OCI-LY1 (cell line): ENCODE results near the gene HLA-DRA.

Experiments
- H2AFZ ChIP-seq: fragments of 200-600 bp; sonication (generic), shearing (Covaris generic); 2 replicates; pipeline ENCODE4 v1.6.0; 2014; ENCODE audit warnings: antibody characterized with exemption, mild to moderate bottlenecking, low read length
- H3F3A ChIP-seq: fragments of 200-600 bp; sonication (generic), shearing (Covaris generic); 2 replicates; pipeline ENCODE4 v1.6.0; 2014; ENCODE audit warnings: mild to moderate bottlenecking, antibody characterized with exemption, low read length, moderate library complexity; ENCODE audit not compliant: insufficient read depth
- H3K27ac ChIP-seq: fragments of 200-600 bp; sonication (generic); 2 replicates; pipeline ENCODE4 v1.5.1; 2014; ENCODE audit warnings: low read length, mixed run types, mild to moderate bottlenecking, low read depth; ENCODE audit not compliant: poor library complexity, severe bottlenecking
- H3K27me3 ChIP-seq: fragments of 200-600 bp; sonication (generic); 2 replicates; pipeline ENCODE4 v1.6.0; 2014; ENCODE audit warnings: antibody characterized with exemption, mild to moderate bottlenecking, low read length, moderate library complexity; ENCODE audit not compliant: insufficient read depth
- H3K36me3 ChIP-seq: fragments of 200-600 bp; sonication (generic); 2 replicates; pipeline ENCODE4 v1.6.1; 2014; ENCODE audit warnings: mild to moderate bottlenecking, antibody characterized with exemption, low read length, moderate library complexity, mixed read lengths; ENCODE audit not compliant: insufficient read depth
- H3K4me1 ChIP-seq: fragments of 200-600 bp; sonication (generic); 2 replicates; pipeline ENCODE4 v1.5.1; 2014; ENCODE audit warnings: mild to moderate bottlenecking, low read length, moderate library complexity; ENCODE audit not compliant: insufficient read depth, severe bottlenecking
- H3K4me2 ChIP-seq: fragments of 200-600 bp; sonication (generic), shearing (Covaris generic); 2 replicates; pipeline ENCODE4 v1.6.1; 2014; ENCODE audit warnings: low read length
- H3K4me3 ChIP-seq: fragments of 200-600 bp; sonication (generic); 2 replicates; pipeline ENCODE4 v1.5.1; 2014; ENCODE audit warnings: low read length, low read depth, mild to moderate bottlenecking, mixed read lengths; ENCODE audit not compliant: poor library complexity, severe bottlenecking
- H3K79me2 ChIP-seq: fragments of 200-600 bp; shearing (Covaris generic); 2 replicates; pipeline ENCODE4 v1.6.1; 2016; ENCODE audit warnings: mixed run types, low read length, mixed read lengths; ENCODE audit not compliant: insufficient read depth
- H3K9ac ChIP-seq: fragments of 200-600 bp; sonication (generic), shearing (Covaris generic); 2 replicates; pipeline ENCODE4 v1.6.1; 2014; ENCODE audit warnings: mild to moderate bottlenecking, low read length, mixed read lengths
- H3K9me2 ChIP-seq: fragments of 200-600 bp; sonication (generic), shearing (Covaris generic); 2 replicates; pipeline ENCODE4 v1.6.1; 2014; ENCODE audit warnings: low read depth, mild to moderate bottlenecking, low read length, mixed read lengths
- H3K9me3 ChIP-seq: fragments of 200-600 bp; shearing (Covaris generic); 2 replicates; pipeline ENCODE4 v1.6.1; 2014; ENCODE audit warnings: low read length, mixed read lengths
- H4K20me1 ChIP-seq: fragments of 200-600 bp; sonication (generic), shearing (Covaris generic); 2 replicates; pipeline ENCODE4 v1.6.0; 2016; ENCODE audit warnings: mild to moderate bottlenecking, low read length; ENCODE audit not compliant: insufficient read depth
- CTCF ChIP-seq: fragments of 200-600 bp; sonication (generic), shearing (Covaris generic); IDR thresholded peaks from 2 replicates; pipeline ENCODE4 v1.5.1; 2017; ENCODE audit warnings: mild to moderate bottlenecking, antibody characterized with exemption, low read length, moderate library complexity, mixed read lengths
- EZH2 ChIP-seq: fragments of 200-600 bp; sonication (generic), shearing (Covaris generic); IDR thresholded peaks from 2 replicates; pipeline ENCODE4 v1.8.0; 2017; ENCODE audit warnings: borderline replicate concordance, mixed run types, mild to moderate bottlenecking, antibody characterized with exemption, low read length, moderate library complexity, mixed read lengths

The HLA-DRA gene

DNA sequence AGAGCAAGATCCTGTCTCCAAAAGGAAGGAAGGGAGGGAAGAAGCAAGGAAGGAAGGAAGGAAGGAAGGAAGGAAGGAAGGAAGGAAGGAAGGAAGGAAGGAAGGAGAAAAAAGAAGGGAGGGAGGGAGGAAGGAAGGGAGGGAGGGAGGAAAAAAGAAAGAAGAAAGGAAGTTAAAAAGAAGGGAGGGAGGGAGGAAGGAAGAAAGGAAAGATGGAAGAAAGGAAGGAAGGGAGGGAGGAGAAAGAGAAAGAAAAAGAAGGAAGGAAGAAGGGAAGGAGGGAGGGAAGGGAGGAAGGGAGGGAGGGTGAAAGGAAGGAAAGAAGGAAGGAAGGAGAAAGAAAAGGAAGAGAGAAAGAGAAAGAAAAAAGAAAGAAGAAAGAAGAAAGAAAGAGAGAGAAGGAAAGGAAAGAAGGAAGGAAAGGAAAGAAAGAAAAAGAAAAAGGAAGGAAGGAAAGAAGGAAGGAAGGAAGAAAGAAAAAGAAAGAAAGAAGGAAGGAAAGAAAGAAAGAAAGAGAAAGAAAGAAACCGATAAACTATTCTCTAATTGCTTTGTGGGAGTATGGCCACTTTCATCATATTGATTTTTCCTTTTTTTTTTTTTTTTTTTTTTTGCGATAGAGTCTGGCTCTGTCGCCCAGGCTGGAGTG is 9.5 kb downstream of the HLA-DRA start:
- Histone ChIP-seq H4K20me1 (no peaks in the 10 kb centered on the region), H3K4me2 (no peak overlapping the region), H3K4me1 (no peaks in the 10 kb centered on the region), H3K36me3 (no peaks in the 10 kb centered on the region), H3F3A (no peaks in the 10 kb centered on the region), H3K27ac (no peak overlapping the region), H3K79me2 (no peaks in the 10 kb centered on the region), H3K27me3 (no peaks in the 10 kb centered on the region), H2AFZ (no peak overlapping the region), H3K9ac (no peak overlapping the region), H3K4me3 (no peak overlapping the region), H3K9me3 (no peaks in the 10 kb centered on the region), H3K9me2 (no peaks in the 10 kb centered on the region)
- TF ChIP-seq CTCF (no peak), EZH2 (no peak)

GRCh38 chr6:32457054-32457453 is 17.4 kb downstream of the HLA-DRA start:
- Histone ChIP-seq H3K27me3 (no peaks in the 10 kb centered on the region), H3K4me2 (no peak overlapping the region), H2AFZ (no peak overlapping the region), H3F3A (no peaks in the 10 kb centered on the region), H4K20me1 (no peaks in the 10 kb centered on the region), H3K4me1 (no peaks in the 10 kb centered on the region), H3K36me3 (no peaks in the 10 kb centered on the region), H3K79me2 (no peaks in the 10 kb centered on the region), H3K4me3 (no peak overlapping the region), H3K9ac (no peak overlapping the region), H3K27ac (no peak overlapping the region), H3K9me3 (no peaks in the 10 kb centered on the region), H3K9me2 (no peaks in the 10 kb centered on the region)
- TF ChIP-seq CTCF (no peak), EZH2 (no peak)

- Histone ChIP-seq H3K9me3 (no peaks in the 10 kb centered on the region), H3K4me3 (no peak overlapping the region), H3K4me2 (no peak overlapping the region)
These were observed 20.2 kb downstream of the HLA-DRA start for GRCh38 chr6:32459781-32460424.

More at GRCh38 chr6:32459781-32460424, 20.2 kb downstream of the HLA-DRA start:
- H2AFZ ChIP-seq: no peak overlapping the region
- H3K27me3 ChIP-seq: no peaks in the 10 kb centered on the region
- no peaks in the 10 kb centered on the region for H3K36me3 ChIP-seq
- H4K20me1 ChIP-seq: no peaks in the 10 kb centered on the region
- H3K27ac ChIP-seq: no peak overlapping the region
- TF ChIP-seq EZH2 (no peak), CTCF (no peak)
- no peaks in the 10 kb centered on the region for H3K79me2 ChIP-seq
- no peaks in the 10 kb centered on the region for H3F3A ChIP-seq
- H3K4me1 ChIP-seq: no peaks in the 10 kb centered on the region
- no peaks in the 10 kb centered on the region for H3K9me2 ChIP-seq
- H3K9ac ChIP-seq: no peak overlapping the region
